Measurements from ENCODE around the gene STT3A.

Gene STT3A

GRCh38 chr11:125670172-125670571 is 77.5 kb downstream of the STT3A start:
- H3K27ac ChIP-seq (ENCODE audit: insufficient read depth in 1 of 2, low read depth in 1 of 2, low read length in 2 of 2, poor library complexity in 1 of 2, severe bottlenecking in 2 of 2), result no peak overlapping the region
- no CpG with 5 or more reads among the region's 1 CpG for WGBS (ENCODE audit: insufficient coverage)
- no peak for DNase-seq
- POLR2A ChIA-PET, result no interaction called here
- H3K36me3 ChIP-seq (ENCODE audit: control insufficient read depth in 4 of 4, insufficient read depth in 4 of 4, low read length in 3 of 4), result peaks cover 5 to 32% (median 13%) of the 10 kb centered on the region in 4 experiments
- peaks cover 0 to 14% (median 0%) of the 10 kb centered on the region in 5 experiments for H3K9me3 ChIP-seq (ENCODE audit: control extremely low read depth in 1 of 5, control insufficient read depth in 4 of 5, insufficient read depth in 2 of 5, low read depth in 1 of 5, low read length in 4 of 5)
- CTCF ChIA-PET, result interaction anchor here (0.6 kb wide), 2 partner anchors 136 to 414 kb away, joined by 3 read pairs; no protein-coding TSS in a partner anchor
- H3K4me1 ChIP-seq (ENCODE audit: control extremely low read depth in 1 of 4, control insufficient read depth in 4 of 4, insufficient read depth in 4 of 4, low read length in 3 of 4), result no peaks in the 10 kb centered on the region
- H3K27me3 ChIP-seq (replicated peaks in 2 of 5; ENCODE audit: control insufficient read depth in 4 of 5, insufficient read depth in 5 of 5, low read length in 4 of 5), result no peaks in the 10 kb centered on the region
- no peak overlapping the region for H3K4me3 ChIP-seq (ENCODE audit: control insufficient read depth in 1 of 7, extremely low read depth in 1 of 7, insufficient read depth in 4 of 7, low read depth in 2 of 7, low read length in 6 of 7)

- no peak for DNase-seq
- H3K27ac ChIP-seq (ENCODE audit: insufficient read depth in 1 of 2, low read depth in 1 of 2, low read length in 2 of 2, poor library complexity in 1 of 2, severe bottlenecking in 2 of 2), result no peak overlapping the region
- no CpG with 5 or more reads among the region's 2 CpGs for WGBS (ENCODE audit: insufficient coverage)
- peaks cover 0 to 5% (median 0%) of the 10 kb centered on the region in 5 experiments for H3K9me3 ChIP-seq (ENCODE audit: control extremely low read depth in 1 of 5, control insufficient read depth in 4 of 5, insufficient read depth in 2 of 5, low read depth in 1 of 5, low read length in 4 of 5)
- peaks cover 5 to 40% (median 11%) of the 10 kb centered on the region in 4 experiments for H3K36me3 ChIP-seq (ENCODE audit: control insufficient read depth in 4 of 4, insufficient read depth in 4 of 4, low read length in 3 of 4)
- ChIA-PET CTCF (no interaction called here), POLR2A (no interaction called here)
- no peaks in the 10 kb centered on the region for H3K4me1 ChIP-seq (ENCODE audit: control extremely low read depth in 1 of 4, control insufficient read depth in 4 of 4, insufficient read depth in 4 of 4, low read length in 3 of 4)
- no peak overlapping the region for H3K4me3 ChIP-seq (ENCODE audit: control insufficient read depth in 1 of 7, extremely low read depth in 1 of 7, insufficient read depth in 4 of 7, low read depth in 2 of 7, low read length in 6 of 7)
- no peaks in the 10 kb centered on the region for H3K27me3 ChIP-seq (replicated peaks in 2 of 5; ENCODE audit: control insufficient read depth in 4 of 5, insufficient read depth in 5 of 5, low read length in 4 of 5)
Observed at GRCh38 chr11:125671561-125671960, 78.9 kb downstream of the STT3A start.
